ENCODE data around the gene HECW1.

DNA sequence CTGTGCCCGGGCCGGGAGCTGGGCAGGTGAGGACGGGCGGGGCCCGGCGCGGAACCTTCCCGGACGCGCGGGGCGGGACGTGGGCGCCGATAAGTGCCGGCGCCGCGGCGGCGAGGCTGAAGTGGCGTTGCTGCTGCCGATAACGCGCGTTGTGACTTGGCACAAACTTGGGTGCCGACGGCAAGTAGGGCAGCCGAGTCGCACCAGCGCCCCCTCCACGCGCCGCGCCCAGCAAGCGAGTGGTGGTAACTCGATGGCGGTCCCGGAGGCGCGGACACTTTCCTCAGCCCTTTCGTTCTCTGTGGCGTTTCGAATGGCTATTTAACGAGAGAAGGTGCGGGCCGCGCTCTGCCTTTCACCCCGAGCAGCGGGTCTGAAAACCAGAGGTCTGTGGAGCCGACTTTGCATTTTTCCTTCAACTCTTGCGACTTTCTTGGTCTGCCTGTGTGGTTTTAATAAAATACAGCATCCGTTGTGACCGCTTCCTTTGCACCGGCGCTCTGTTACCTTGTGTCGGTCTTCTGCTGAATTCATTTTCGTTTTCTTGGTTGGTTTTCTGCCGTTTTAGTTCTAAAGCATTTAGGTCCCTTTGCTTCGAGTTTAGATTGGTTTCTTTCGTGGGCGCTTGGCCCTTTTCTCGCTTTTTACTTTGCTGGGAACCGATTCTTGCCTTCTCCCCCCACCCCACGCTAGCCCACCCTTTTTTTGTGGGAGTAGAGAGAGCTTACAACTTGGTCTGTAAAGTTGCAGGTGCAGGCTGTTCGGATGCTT, 471.2 kb downstream of the HECW1 start:
- TF ChIP-seq, protein P1, sequence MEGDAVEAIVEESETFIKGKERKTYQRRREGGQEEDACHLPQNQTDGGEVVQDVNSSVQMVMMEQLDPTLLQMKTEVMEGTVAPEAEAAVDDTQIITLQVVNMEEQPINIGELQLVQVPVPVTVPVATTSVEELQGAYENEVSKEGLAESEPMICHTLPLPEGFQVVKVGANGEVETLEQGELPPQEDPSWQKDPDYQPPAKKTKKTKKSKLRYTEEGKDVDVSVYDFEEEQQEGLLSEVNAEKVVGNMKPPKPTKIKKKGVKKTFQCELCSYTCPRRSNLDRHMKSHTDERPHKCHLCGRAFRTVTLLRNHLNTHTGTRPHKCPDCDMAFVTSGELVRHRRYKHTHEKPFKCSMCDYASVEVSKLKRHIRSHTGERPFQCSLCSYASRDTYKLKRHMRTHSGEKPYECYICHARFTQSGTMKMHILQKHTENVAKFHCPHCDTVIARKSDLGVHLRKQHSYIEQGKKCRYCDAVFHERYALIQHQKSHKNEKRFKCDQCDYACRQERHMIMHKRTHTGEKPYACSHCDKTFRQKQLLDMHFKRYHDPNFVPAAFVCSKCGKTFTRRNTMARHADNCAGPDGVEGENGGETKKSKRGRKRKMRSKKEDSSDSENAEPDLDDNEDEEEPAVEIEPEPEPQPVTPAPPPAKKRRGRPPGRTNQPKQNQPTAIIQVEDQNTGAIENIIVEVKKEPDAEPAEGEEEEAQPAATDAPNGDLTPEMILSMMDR (IDR thresholded peaks at IDR 0.05): peak; percentile 35
- TF ChIP-seq EZH2 (IDR thresholded peaks at IDR 0.05) (peak; percentile 13), EZH2phosphoT487 (IDR thresholded peaks at IDR 0.05) (no peak)

All from neural progenitor cell (in vitro differentiated cells).